ENCODE measurements around the gene IGFBP4.
A peak's percentile ranks its signal among the peaks of the same experiment; 100 is the strongest.

The IGFBP4 gene

DNA sequence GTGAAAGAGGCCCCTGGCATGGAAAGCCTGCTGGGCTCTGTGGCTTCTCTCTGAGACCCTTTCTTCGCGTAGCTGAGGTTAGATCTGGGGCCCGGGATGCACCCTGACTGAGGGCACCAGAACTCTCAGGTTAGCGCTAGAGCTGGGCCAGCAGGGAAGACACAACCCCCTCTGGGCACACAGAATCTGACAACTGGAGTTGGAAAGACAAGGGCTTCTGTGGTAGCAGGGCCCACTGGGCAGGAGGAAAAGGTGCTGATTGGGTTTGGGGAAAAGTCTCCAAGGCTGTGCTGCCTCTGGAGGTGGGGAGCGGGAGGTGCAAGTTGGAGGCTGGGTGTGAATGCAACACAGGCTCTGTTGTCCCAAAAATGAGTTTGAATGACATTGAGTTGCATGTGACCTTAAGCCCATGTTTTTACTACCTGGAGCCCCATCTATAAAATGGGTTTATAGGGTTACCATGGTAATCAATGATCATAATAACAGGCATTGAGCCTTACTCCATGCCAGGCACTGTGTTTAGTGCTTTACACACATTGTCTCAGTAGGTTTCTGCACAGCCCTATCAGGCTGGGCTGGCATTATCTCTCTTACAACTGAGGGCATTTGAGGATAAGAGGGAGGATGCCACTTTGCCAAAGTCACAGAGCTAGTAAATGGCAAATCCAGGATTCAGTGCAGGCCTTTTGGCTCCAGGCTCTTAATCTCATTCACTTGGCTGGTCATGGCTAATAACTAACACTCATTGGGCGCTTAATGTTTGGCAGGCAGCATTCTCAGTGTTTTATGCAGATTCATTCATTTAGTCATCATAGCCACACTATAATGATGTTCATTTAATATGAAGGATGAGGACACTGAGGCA lies 9.5 kb upstream of the IGFBP4 start:
- no peak for DNase-seq (ENCODE audit: insufficient read length)
- TF ChIP-seq POLR2A (IDR thresholded peaks at IDR 0.05; ENCODE audit: low read depth, low read length) = no peak
- TF ChIP-seq TAF1 (IDR thresholded peaks at IDR 0.05; ENCODE audit: borderline replicate concordance, low read depth, low read length) = no peak
- no peak for TF ChIP-seq POLR2AphosphoS5 (IDR thresholded peaks at IDR 0.05; ENCODE audit: low read depth, low read length)
- peak; percentile 14 for FAIRE-seq

DNA sequence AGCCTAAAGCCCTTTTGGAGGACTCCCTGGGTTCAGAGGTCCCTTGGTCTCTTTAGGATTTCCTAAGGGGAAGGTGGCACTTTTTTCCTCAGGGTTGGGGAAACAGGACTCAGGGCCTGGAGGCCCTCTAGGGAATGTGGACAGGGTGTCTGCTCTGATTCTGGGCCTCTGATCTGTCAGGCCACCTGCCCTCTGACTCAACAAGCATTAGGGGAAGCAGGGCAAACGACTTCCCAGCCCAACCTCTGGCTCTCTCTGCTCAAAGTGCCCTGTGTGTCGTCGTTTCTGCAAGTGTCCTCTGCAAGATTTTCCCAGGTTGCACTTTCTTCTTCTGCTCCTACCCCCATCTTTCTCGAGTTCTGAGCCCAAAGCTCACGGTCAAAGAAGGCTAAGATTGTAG lies 6.6 kb upstream of the IGFBP4 start:
- DNase-seq (ENCODE audit: insufficient read length) (no peak), FAIRE-seq (no peak)
- TF ChIP-seq POLR2AphosphoS5 (IDR thresholded peaks at IDR 0.05; ENCODE audit: low read depth, low read length) = no peak
- no peak for TF ChIP-seq POLR2A (IDR thresholded peaks at IDR 0.05; ENCODE audit: low read depth, low read length)
- no peak for TF ChIP-seq TAF1 (IDR thresholded peaks at IDR 0.05; ENCODE audit: borderline replicate concordance, low read depth, low read length)

DNA sequence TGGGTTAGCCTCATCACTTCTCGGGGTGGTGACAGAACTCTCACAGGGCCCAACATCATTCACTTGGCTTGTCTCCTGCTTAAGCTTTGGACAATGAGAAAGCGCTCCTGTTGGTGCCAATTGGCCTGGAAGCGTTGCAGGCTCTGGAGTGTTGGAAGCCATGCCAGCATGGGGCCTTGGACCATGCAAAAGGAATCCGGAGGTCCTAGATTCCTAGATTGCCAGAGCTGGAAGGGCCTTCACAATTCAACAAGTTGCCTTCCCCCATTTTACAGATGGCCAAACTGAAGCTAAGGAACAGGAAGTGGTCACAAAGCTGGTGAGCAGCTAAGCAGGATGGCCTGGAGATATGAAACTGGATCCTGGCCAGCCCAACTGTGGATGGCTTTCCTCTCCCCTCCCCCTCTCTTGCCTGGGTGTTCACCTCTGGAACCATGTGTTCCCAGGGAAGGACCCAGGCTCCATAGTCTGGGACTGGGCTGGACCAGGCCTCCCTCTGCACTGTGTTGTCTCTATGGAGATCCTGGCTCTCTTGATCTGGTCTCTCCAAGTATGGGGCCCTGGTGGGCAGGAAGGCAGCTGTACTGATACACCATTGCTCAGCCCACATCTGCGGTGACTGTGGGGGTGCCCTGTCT lies 6.0 kb upstream of the IGFBP4 start:
- TF ChIP-seq POLR2A (IDR thresholded peaks at IDR 0.05; ENCODE audit: low read depth, low read length) (no peak), POLR2AphosphoS5 (IDR thresholded peaks at IDR 0.05; ENCODE audit: low read depth, low read length) (no peak), TAF1 (IDR thresholded peaks at IDR 0.05; ENCODE audit: borderline replicate concordance, low read depth, low read length) (no peak)
- FAIRE-seq (no peak), DNase-seq (ENCODE audit: insufficient read length) (no peak)

DNA sequence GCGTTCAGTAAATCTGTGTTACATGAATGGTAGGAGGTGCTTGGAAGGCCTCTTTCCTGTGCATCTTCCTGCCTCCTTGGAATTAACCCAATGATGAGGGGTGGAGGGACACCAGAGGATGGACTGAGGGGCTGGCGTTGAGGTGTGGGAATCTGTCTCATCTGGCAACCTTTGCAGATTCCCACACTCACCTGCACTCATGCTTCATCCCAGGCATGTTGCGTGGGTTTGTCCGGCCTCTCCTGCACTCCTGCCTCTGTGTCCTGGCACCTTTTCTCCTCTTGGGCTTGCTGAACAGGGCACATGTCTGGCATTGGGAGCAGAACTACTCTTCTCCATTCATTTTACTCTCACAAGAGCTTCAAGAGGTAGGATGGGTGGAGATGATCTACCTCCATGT lies 3.1 kb upstream of the IGFBP4 start:
- no peak for TF ChIP-seq POLR2A (IDR thresholded peaks at IDR 0.05; ENCODE audit: low read depth, low read length)
- no peak for TF ChIP-seq POLR2AphosphoS5 (IDR thresholded peaks at IDR 0.05; ENCODE audit: low read depth, low read length)
- TF ChIP-seq TAF1 (IDR thresholded peaks at IDR 0.05; ENCODE audit: borderline replicate concordance, low read depth, low read length) = no peak
- no peak for FAIRE-seq

DNA sequence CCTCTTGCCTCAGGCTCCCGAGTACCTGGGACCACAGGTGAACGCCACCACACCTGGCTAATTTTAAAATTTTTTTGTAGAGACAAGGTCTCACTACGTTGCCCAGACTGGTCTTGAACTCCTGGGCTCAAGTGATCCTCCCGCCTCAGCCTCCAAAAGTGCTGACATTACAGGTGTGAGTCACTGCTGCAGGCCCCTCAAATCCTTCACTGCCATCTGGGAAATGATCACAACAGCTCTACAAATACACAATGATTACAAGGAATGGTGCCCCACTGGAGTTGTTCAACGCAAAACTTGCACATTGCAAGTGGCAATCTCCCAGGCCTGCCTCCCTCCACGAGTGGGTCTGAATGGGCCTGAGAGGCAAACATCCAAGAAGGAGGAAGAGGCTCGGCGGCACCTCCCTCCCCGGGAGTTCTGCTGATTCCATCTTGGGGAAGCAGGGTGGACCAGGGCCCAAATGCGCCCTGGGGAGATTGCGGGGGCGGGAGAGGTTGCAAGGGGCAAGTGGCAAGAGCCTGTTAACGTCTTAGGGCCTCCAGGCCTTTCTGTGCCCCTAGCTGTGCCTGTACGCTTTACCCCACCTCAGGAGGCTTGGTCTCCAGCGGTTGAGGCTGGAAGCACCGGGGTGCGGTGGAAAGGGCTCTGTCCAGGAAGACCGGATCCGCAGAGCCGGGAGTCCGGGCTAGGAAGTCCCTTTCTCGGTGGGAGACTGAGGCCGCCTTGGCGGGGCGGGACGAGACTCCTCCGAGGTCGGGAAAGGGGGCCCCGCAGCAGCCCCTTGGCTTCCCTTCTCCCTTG lies 656 bp upstream of the IGFBP4 start:
- DNase-seq (ENCODE audit: insufficient read length) (no peak), FAIRE-seq (no peak)
- TF ChIP-seq POLR2AphosphoS5 (IDR thresholded peaks at IDR 0.05; ENCODE audit: low read depth, low read length) (no peak), TAF1 (IDR thresholded peaks at IDR 0.05; ENCODE audit: borderline replicate concordance, low read depth, low read length) (no peak), POLR2A (IDR thresholded peaks at IDR 0.05; ENCODE audit: low read depth, low read length) (no peak)

More for the DNA sequence above, 3.1 kb upstream of the IGFBP4 start:
- no peak for DNase-seq (ENCODE audit: insufficient read length)

DNA sequence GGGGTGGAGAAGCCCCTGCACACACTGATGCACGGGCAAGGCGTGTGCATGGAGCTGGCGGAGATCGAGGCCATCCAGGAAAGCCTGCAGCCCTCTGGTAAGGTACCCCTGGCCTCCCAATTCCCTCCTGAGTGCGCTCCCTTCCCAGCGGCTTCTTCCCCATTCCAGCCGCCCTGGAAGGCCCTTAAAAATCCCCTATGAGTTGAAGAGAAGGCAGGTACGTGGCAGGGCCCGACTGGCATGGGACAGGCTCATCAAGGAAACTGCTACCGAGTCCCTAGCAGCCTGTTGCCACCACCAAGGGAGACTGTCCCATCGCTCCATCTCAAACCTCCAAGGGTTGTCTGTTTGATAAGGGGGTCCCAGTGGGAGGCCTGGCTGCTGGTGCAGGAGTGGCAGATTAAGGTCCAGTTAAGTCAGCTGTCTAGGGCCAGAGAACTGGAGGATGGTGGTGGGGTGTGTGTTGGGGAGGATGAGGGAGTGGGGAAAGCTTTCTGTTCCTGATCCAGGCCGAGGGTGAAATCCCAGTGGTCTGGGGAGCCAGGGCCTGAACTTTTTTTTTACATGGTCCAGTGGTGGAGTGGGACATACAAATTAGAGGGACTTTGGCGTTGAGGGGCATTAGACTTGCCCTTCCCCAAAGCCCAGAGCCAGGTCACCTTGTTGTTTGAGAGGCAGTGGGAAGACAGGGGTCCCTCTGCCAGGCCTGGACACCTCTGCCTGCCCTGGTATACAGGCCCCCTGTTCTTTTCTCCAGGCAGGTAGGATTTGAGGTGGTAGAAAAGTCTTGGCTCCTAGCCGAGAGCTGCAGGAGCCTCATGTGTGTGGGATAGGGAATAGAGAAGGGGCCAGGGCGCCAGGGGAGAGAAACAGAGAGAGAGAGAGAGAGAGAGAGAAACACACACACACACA lies 994 bp downstream of the IGFBP4 start:
- DNase-seq (ENCODE audit: insufficient read length) (no peak), FAIRE-seq (peak; percentile 24)
- no peak for TF ChIP-seq TAF1 (IDR thresholded peaks at IDR 0.05; ENCODE audit: borderline replicate concordance, low read depth, low read length)
- TF ChIP-seq POLR2A (IDR thresholded peaks at IDR 0.05; ENCODE audit: low read depth, low read length) = no peak
- TF ChIP-seq POLR2AphosphoS5 (IDR thresholded peaks at IDR 0.05; ENCODE audit: low read depth, low read length) = no peak

DNA sequence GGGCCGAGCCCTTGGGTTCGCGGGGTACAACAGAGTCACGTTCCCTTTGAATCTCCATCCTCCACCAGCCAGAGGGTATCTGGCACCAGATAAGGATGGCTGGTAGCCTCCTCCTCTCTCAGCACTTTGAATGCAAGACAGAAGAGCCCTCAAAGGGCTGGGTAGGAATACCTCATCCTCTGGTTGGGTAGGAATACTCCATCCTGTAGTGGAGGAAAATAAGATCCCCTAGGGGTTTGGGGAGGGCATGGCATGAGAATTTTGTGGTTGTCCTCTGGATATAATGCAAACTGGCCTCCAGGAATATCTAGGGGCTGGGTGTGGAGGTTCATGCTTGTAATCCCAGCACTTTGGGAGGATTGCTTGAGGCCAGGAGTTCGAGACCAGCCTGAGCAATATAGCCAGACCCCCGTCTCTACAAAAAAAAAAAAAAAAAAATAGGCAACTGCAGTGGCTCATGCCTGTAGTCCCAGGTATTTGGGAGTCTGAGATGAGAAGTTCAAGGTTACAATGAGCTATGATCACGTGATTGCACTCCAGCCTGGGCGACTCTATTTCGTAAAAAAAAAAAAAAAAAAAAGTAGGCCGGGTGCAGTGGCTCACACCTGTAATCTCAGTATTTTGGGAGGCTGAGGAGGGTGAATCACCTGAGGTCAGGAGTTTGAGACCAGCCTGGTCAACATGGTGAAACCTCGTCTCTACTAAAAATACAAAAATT lies 2.7 kb downstream of the IGFBP4 start:
- TF ChIP-seq POLR2A (IDR thresholded peaks at IDR 0.05; ENCODE audit: low read depth, low read length) (no peak), POLR2AphosphoS5 (IDR thresholded peaks at IDR 0.05; ENCODE audit: low read depth, low read length) (no peak), TAF1 (IDR thresholded peaks at IDR 0.05; ENCODE audit: borderline replicate concordance, low read depth, low read length) (no peak)
- FAIRE-seq (no peak), DNase-seq (ENCODE audit: insufficient read length) (no peak)

DNA sequence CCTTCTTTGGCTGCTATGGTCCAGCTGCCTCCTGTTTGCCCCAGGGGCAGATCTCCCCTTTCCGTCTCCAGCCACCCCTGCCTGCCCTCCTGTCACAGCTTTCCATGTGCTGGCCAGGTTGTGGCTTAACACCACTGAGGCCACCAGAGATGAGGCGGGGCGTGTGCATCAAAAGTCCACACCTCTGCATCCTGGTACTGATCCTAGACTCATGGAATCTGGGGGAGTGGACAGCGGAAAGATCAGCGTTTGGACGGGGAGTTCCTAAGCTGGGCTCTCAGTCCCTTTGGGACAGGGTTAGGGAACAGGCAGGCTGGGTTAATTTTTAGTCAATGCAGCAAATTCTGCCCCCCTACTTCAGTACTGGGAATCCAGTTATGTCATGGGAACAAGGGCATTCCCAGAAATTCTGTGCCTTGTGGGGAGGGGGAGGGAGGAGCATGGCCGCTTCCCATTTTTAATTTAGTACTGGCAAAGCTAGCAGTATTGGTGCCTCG lies 3.9 kb downstream of the IGFBP4 start:
- no peak for FAIRE-seq

DNA sequence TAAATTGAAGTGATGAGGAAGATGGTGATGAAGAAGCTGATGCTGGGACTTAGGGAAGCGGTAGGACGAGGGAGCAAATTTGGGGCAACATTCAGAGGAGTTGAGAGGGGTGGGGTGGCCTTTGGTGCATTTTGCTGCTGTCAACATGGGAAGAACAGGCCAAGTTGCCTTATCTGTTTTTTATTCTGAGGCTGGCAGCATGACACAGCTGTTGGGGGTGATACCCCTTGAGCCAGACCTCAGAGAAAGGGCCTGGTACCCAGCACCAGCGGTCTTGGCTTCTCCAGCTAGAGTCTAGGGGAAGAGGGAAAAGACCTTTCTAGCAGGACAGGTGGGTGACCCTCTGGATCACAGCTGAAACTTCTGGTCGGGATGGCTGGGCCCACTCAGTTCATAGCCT lies 4.6 kb downstream of the IGFBP4 start:
- no peak for DNase-seq (ENCODE audit: insufficient read length)
- FAIRE-seq = no peak
- TF ChIP-seq POLR2AphosphoS5 (IDR thresholded peaks at IDR 0.05; ENCODE audit: low read depth, low read length) (no peak), POLR2A (IDR thresholded peaks at IDR 0.05; ENCODE audit: low read depth, low read length) (no peak), TAF1 (IDR thresholded peaks at IDR 0.05; ENCODE audit: borderline replicate concordance, low read depth, low read length) (no peak)

More for the DNA sequence above, 3.9 kb downstream of the IGFBP4 start:
- TF ChIP-seq POLR2A (IDR thresholded peaks at IDR 0.05; ENCODE audit: low read depth, low read length) (no peak), TAF1 (IDR thresholded peaks at IDR 0.05; ENCODE audit: borderline replicate concordance, low read depth, low read length) (no peak), POLR2AphosphoS5 (IDR thresholded peaks at IDR 0.05; ENCODE audit: low read depth, low read length) (no peak)
- no peak for DNase-seq (ENCODE audit: insufficient read length)

DNA sequence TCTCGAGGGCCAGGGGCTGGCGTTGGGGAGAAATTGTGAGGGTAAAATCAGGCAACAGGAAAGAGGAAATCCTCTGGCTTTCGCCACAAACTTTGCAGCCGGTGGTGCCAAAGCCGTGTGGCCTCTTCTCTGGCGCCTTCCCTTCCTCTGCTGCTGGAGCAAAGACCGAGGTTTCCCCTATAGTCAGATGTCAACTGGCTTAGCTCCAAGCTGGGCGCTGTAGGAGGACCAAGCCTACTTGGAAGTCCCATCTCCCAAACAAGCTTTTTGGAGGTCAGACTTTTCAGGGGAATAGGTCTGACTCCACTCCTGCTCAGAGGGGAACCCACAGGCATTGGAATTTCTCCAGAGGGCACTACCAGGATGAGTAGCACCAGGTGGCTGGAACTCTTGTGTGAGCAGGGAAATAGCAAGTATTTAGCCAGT lies 5.0 kb downstream of the IGFBP4 start:
- TF ChIP-seq POLR2A (IDR thresholded peaks at IDR 0.05; ENCODE audit: low read depth, low read length) = no peak
- no peak for TF ChIP-seq TAF1 (IDR thresholded peaks at IDR 0.05; ENCODE audit: borderline replicate concordance, low read depth, low read length)
- TF ChIP-seq POLR2AphosphoS5 (IDR thresholded peaks at IDR 0.05; ENCODE audit: low read depth, low read length) = no peak
- DNase-seq (ENCODE audit: insufficient read length) (no peak), FAIRE-seq (no peak)

All from GM12892 (cell line).